Measurements from ENCODE around the gene ZNF778. TPM values are rescaled to one million over a fixed set of nuclear protein-coding genes. Genes with fewer than 3 reads are reported as not detected.

Gene ZNF778
- total and polyA plus RNA-seq, 2 of the 13 experiments (the other 11 are each of a cell fraction or from before 2014, with no cell fraction given), result 3.8 to 7.2 TPM

- TF ChIP-seq AHDC1 (CRISPR knock-in tag; IDR thresholded peaks at IDR 0.05; ENCODE audit: borderline replicate concordance) (no peak), MXD3 (CRISPR knock-in tag; IDR thresholded peaks at IDR 0.05) (no peak), IRF1 (CRISPR knock-in tag; IDR thresholded peaks at IDR 0.05; ENCODE audit: low read depth) (no peak), PLRG1 (conservative IDR thresholded peaks at IDR 0.05) (no peak), ARID2 (CRISPR knock-in tag; IDR thresholded peaks at IDR 0.05; ENCODE audit: borderline replicate concordance) (no peak), KDM5B (CRISPR knock-in tag; IDR thresholded peaks at IDR 0.05; ENCODE audit: borderline replicate concordance) (peak; percentile 77), PCBP1 (IDR thresholded peaks at IDR 0.05; ENCODE audit: borderline replicate concordance, low read depth, low read length) (0 out of 2 replicates have a peak, but pooled peaks have one; percentile 37), HNRNPLL (IDR thresholded peaks at IDR 0.05; ENCODE audit: low read depth, low read length, poor library complexity, severe bottlenecking) (peak; percentile 21), ZNF589 (CRISPR knock-in tag; conservative IDR thresholded peaks at IDR 0.05) (no peak), CHCHD3 (CRISPR knock-in tag; IDR thresholded peaks at IDR 0.05) (peak; percentile 37; the same call in 1 of the 2 replicates), TRIM24 (CRISPR knock-in tag; IDR thresholded peaks at IDR 0.05) (no peak), DNMT1 (CRISPR knock-in tag; IDR thresholded peaks at IDR 0.05) (no peak), SMC3 (IDR thresholded peaks at IDR 0.05; ENCODE audit: low read length) (no peak), ARID4A (CRISPR knock-in tag; IDR thresholded peaks at IDR 0.05; ENCODE audit: borderline replicate concordance) (no peak), ZNF770 (CRISPR knock-in tag; IDR thresholded peaks at IDR 0.05) (no peak), KAT2B (IDR thresholded peaks at IDR 0.05; ENCODE audit: borderline replicate concordance, low read depth, low read length) (no peak)
These were observed 45.4 kb upstream of the ZNF778 start (continued) for GRCh38 chr16:89172171-89172527.

Measured in HepG2 (cell line).